Measurements from ENCODE around the gene GAS6.

DNA sequence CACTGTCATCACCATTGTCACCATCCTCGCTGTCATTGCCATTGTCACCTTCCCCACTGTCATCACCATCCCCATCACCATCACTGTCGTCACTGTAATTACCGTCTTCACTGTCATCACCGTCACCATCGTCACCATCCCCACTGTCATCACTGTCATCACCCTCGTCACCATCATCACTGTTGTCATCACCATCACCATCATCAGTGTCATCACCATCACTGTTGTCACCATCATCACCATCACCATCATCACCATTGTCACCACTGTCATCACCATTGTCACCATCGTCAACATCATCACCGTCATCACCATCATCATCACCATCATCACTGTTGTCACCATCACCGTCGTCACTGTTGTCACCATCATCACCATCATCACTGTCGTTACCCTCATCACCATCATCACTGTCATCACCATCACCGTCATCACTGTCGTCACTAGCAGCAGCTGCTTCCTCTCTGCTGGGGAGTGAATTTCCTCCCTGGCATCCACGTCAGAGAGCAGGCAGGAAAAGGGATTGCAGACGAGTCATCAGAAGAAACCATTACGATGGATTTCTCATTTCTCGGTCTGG is 77.5 kb downstream of the GAS6 start:
- TF ChIP-seq, protein P1, sequence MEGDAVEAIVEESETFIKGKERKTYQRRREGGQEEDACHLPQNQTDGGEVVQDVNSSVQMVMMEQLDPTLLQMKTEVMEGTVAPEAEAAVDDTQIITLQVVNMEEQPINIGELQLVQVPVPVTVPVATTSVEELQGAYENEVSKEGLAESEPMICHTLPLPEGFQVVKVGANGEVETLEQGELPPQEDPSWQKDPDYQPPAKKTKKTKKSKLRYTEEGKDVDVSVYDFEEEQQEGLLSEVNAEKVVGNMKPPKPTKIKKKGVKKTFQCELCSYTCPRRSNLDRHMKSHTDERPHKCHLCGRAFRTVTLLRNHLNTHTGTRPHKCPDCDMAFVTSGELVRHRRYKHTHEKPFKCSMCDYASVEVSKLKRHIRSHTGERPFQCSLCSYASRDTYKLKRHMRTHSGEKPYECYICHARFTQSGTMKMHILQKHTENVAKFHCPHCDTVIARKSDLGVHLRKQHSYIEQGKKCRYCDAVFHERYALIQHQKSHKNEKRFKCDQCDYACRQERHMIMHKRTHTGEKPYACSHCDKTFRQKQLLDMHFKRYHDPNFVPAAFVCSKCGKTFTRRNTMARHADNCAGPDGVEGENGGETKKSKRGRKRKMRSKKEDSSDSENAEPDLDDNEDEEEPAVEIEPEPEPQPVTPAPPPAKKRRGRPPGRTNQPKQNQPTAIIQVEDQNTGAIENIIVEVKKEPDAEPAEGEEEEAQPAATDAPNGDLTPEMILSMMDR (IDR thresholded peaks at IDR 0.05; ENCODE audit: low read depth, low read length): no peak
- no peak for TF ChIP-seq EZH2phosphoT487 (IDR thresholded peaks at IDR 0.05; ENCODE audit: low read depth)

All from OCI-LY3 (cell line).